K562 treated with DMSO at 1 percent for 4 hours (cell line): ENCODE results near the gene AQP9. TPM values are rescaled to one million over a fixed set of nuclear protein-coding genes. Genes with fewer than 3 reads are reported as not detected.

Source experiments
- total RNA-seq: library from RNA; unstranded; fragments of 300-600 nt; gene quantifications from 2 replicates; pipeline ENCODE4 v1.2.3, GENCODE V29; 2022; ENCODE audit not compliant: insufficient read depth

Gene AQP9, protein sequence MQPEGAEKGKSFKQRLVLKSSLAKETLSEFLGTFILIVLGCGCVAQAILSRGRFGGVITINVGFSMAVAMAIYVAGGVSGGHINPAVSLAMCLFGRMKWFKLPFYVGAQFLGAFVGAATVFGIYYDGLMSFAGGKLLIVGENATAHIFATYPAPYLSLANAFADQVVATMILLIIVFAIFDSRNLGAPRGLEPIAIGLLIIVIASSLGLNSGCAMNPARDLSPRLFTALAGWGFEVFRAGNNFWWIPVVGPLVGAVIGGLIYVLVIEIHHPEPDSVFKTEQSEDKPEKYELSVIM
- 0.57 and 0.59 TPM in 2 replicates for total RNA-seq

DNA sequence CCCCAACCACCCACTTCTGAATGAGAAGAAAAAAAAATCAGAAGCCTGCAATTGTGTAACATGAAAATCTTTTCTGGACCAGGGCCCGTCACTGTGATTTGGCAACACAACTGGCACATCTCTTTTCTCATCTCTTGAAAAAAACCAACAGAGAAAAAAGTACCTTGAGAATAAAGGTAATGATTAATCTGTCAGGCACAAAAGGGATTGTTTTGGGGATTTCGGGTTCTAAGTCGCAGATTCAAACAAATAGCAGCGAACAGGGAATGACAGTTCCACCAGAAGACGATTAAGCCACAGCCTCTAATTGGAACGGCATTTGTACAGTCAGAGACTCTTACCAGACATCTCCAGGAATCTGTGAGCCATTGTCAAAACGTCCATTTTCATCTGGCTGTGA is at the start of gene AQP9:
Gene AQP9, plus strand, starts transcription at position 276 of the 400 bp plus-strand sequence. CDS start 185 bp downstream, outside the sequence.

Other genes with a start within 250 kb of the AQP9 start
- gene ALDH1A2, start 72.7 kb upstream of the AQP9 start, total RNA-seq, result 281 and 312 TPM in 2 replicates